PC-9 (cell line): ENCODE results near the gene ZSCAN12.

Experiments
- EZH2 ChIP-seq: fragments of 200-600 bp; sonication (generic); IDR thresholded peaks from 2 replicates; pipeline ENCODE4 v1.8.0; 2017; ENCODE audit warnings: antibody characterized with exemption, low read depth
- TF ChIP-seq, protein P1 (sequence below): fragments of 200-600 bp; sonication (generic); conservative IDR thresholded peaks from 2 replicates; pipeline ENCODE4 v1.6.1; 2017; ENCODE audit warnings: mixed run types, antibody characterized with exemption, mild to moderate bottlenecking, moderate library complexity

DNA sequence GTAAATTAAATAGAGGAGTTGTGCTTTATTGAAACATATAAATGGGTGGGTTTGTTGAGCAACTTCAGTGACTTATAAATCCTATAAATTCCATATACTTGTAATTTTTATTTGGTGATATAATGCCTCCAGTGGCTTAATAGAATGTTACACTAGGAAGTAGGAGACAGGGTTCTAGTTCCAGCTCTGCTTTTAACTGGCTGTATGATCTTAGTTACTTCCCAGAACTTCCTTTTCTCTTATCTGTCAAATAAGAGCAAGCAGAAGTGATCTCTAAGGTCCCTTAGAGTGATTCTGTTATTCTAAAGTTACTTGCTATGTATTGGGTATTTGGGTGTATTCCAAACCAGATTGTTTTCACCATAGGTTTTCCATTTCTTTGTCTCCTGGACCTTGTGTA is 33.6 kb upstream of the ZSCAN12 start:
- TF ChIP-seq, protein P1, sequence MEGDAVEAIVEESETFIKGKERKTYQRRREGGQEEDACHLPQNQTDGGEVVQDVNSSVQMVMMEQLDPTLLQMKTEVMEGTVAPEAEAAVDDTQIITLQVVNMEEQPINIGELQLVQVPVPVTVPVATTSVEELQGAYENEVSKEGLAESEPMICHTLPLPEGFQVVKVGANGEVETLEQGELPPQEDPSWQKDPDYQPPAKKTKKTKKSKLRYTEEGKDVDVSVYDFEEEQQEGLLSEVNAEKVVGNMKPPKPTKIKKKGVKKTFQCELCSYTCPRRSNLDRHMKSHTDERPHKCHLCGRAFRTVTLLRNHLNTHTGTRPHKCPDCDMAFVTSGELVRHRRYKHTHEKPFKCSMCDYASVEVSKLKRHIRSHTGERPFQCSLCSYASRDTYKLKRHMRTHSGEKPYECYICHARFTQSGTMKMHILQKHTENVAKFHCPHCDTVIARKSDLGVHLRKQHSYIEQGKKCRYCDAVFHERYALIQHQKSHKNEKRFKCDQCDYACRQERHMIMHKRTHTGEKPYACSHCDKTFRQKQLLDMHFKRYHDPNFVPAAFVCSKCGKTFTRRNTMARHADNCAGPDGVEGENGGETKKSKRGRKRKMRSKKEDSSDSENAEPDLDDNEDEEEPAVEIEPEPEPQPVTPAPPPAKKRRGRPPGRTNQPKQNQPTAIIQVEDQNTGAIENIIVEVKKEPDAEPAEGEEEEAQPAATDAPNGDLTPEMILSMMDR: no peak; the same call in 1 of the 2 replicates
- TF ChIP-seq EZH2: no peak
